Pancreas (tissue), 10 donors: ENCODE results near the gene RERG. TPM values are rescaled to one million over a fixed set of nuclear protein-coding genes. Genes with fewer than 3 reads are reported as not detected.

Experiments
- ATAC-seq, 4 donors: fragments of 200-7000 bp; cut with Tn5 transposase; one replicate each; pipeline versions ENCODE4 v1.8.0 to v1.9.1; 2020; ENCODE audit warnings: mild to moderate bottlenecking in 4 of 4, moderate library complexity in 4 of 4
- DNase-seq, 6 donors: peaks; one replicate each; pipeline ENCODE4 v3.0.0-alpha.2; 2020
- FAIRE-seq: peaks from 2 replicates; lab custom pipeline; 2012; peaks lifted over from hg19 to GRCh38; lab: Jason Lieb, UNC
- H3K27ac ChIP-seq, 4 donors: fragments of 200-600 bp; sonication (generic); 1 replicate in 3 of 4; 2 replicates in 1 of 4; pipeline versions ENCODE4 v1.5.0 to v1.8.0; 2020
- H3K27me3 ChIP-seq, 4 donors: fragments of 200-600 bp; one replicate each; pipeline ENCODE4 v1.8.0; 2021
- H3K36me3 ChIP-seq, 3 donors: fragments of 200-600 bp; sonication (generic) in 1 of 3; one replicate each; pipeline versions ENCODE4 v1.5.0 to v1.8.0; 2020 to 2021
- H3K4me1 ChIP-seq, 3 donors: fragments of 200-600 bp; one replicate each; pipeline ENCODE4 v1.8.0; 2021
- H3K4me3 ChIP-seq, 4 donors: fragments of 200-600 bp; sonication (generic) in 2 of 4; one replicate each; pipeline versions ENCODE4 v1.5.0 to v1.8.0; 2020 to 2021
- H3K9me3 ChIP-seq, 4 donors: fragments of 200-600 bp; one replicate each; pipeline ENCODE4 v1.8.0; 2021
- CTCF ChIP-seq, 4 donors: fragments of 200-600 bp; sonication (generic) in 3 of 4; IDR thresholded peaks; one replicate each; pipeline versions ENCODE4 v1.5.0 to v1.8.0; 2021; ENCODE audit warnings: antibody characterized with exemption in 4 of 4
- WGBS, 2 donors: extraction: QIAGEN DNeasy Blood & Tissue Kit; methylation state at CpG; one replicate each; pipeline ENCODE4 v1.1.7; 2013; 5-methylcytosine and 5-hydroxymethylcytosine counted together
- intact Hi-C, 3 donors: fragments of 100-400 bp; cut with DNase I; formaldehyde crosslinking; loops; one replicate each; pipeline versions ENCODE4 v1.11.1 to v1.14.2; 2022
- polyA plus RNA-seq, 2 donors: library from polyadenylated mRNA; stranded (reverse); fragments of 200-250 nt; gene quantifications; one replicate each; pipeline ENCODE4 v1.2.3, GENCODE V29; 2013
- total RNA-seq, 6 donors: library from RNA; stranded (reverse); fragmentation: NEBNext Ultra II Directional in 4 of 6; extraction: Animal tissue kit (Norgen Biotek cat#: 25700) in 4 of 6; gene quantifications; one replicate each; pipeline versions ENCODE4 v1.2.1 to v1.2.4, GENCODE V29; 2021 to 2023
- donor health status: healthy with polysubstance abuse.
- donor health status: DM: no; HTN: no; CAD: no; lungs with moderate emphysema.
- donor health status: DM: no; HTN: no; CAD: no.
- donor health status: control.
- donor health status: control.
- donor health status: Bipolar disorder and iron deficiency.
- donor health status: DM: yes; HTN: yes; CAD: no.
- donor health status: DM: no; HTN: no; CAD: no.
- donor health status: DM: no; HTN: no; CAD: no.
- donor health status: DM: yes; HTN: yes; CAD: no.

The RERG gene
- total RNA-seq, result 10 to 100 TPM in 1 of 6 donors, 1 to 10 TPM in 5; 2.0 to 10.4 (median 5.2) TPM
- polyA plus RNA-seq, result 1 to 10 TPM; 6.4 to 6.7 TPM

GRCh38 chr12:15220915-15221885, at the start of gene RERG:
TSS of gene RERG (minus strand) at chr12:15221417. CDS start at chr12:15217489, 3,928 bp downstream.
- Histone ChIP-seq H3K4me1 (no peaks in the 10 kb centered on the region), H3K4me3 (peak within 1 kb of the TSS; percentile 22 to 52 (median 30)), H3K9me3 (no peaks in the 10 kb centered on the region), H3K36me3 (no peaks in the 10 kb centered on the region), H3K27ac (peak within 1 kb of the TSS; percentile 3 to 77 (median 49)), H3K27me3 (no peaks in the 10 kb centered on the region)
- WGBS, 2 donors, result 6% methylated on average over 55 of the region's 55 CpGs
- ATAC-seq, result peak; percentile 99 to 100 (median 100)
- DNase-seq, result peak; percentile 61 to 97 (median 84)
- intact Hi-C loops, result loop anchor here in 1 of 3 donors (5.0 kb wide), 1 partner anchor 69 kb away; no protein-coding TSS in a partner anchor
- peak; percentile 96 to 98 (median 98) for TF ChIP-seq CTCF (IDR thresholded peaks at IDR 0.05)
- FAIRE-seq, result no peak

- Histone ChIP-seq H3K27ac (no peak overlapping the region), H3K4me3 (no peak overlapping the region), H3K4me1 (peaks cover 0 to 4% (median 0%) of the 10 kb centered on the region in 3 donors), H3K9me3 (no peaks in the 10 kb centered on the region), H3K36me3 (no peaks in the 10 kb centered on the region), H3K27me3 (no peaks in the 10 kb centered on the region)
- no peak for TF ChIP-seq CTCF (IDR thresholded peaks at IDR 0.05)
- DNase-seq, result no peak
- 53 to 59% methylated on average over 4 of the region's 4 CpGs for WGBS, 2 donors
- intact Hi-C loops, result loop anchor here in 1 of 3 donors (10.0 kb wide), 1 partner anchor 314 kb away; no protein-coding TSS in a partner anchor
- FAIRE-seq, result no peak
- ATAC-seq, result no peak
Measured at GRCh38 chr12:15270591-15270990, 49.4 kb upstream of the RERG start.

GRCh38 chr12:15268927-15269552, 47.8 kb upstream of the RERG start:
- DNase-seq (peak in 3 of 6 donors; percentile 17 to 35 (median 17)), ATAC-seq (peak in 3 of 4 donors; percentile 89 to 95 (median 91)), FAIRE-seq (no peak)
- Histone ChIP-seq H3K4me1 (no peaks in the 10 kb centered on the region), H3K9me3 (no peaks in the 10 kb centered on the region), H3K4me3 (no peak overlapping the region), H3K27me3 (no peaks in the 10 kb centered on the region), H3K27ac (no peak overlapping the region), H3K36me3 (no peaks in the 10 kb centered on the region)
- intact Hi-C loops, result loop anchor here in 1 of 3 donors (10.0 kb wide), 1 partner anchor 266 kb away; no protein-coding TSS in a partner anchor
- peak; percentile 41 to 75 (median 72) for TF ChIP-seq CTCF (IDR thresholded peaks at IDR 0.05)
- WGBS, 2 donors, result 1% methylated on average over 2 of the region's 2 CpGs

- no peak for DNase-seq
- Histone ChIP-seq H3K4me3 (no peak overlapping the region), H3K27me3 (no peaks in the 10 kb centered on the region), H3K36me3 (no peaks in the 10 kb centered on the region), H3K9me3 (no peaks in the 10 kb centered on the region), H3K27ac (no peak overlapping the region), H3K4me1 (no peaks in the 10 kb centered on the region)
- intact Hi-C loops, result loop anchor here in 1 of 3 donors (10.0 kb wide), 1 partner anchor 266 kb away; no protein-coding TSS in a partner anchor
- no peak for FAIRE-seq
- no peak for ATAC-seq
- WGBS, 2 donors, result 67 to 95% methylated on average over 1 of the region's 1 CpG
- no peak for TF ChIP-seq CTCF (IDR thresholded peaks at IDR 0.05)
Measured at GRCh38 chr12:15268309-15268708, 47.1 kb upstream of the RERG start.
